OCI-LY1 (cell line): ENCODE results near the gene ATP8B1.

Experiments used
- H2AFZ ChIP-seq: fragments of 200-600 bp; sonication (generic), shearing (Covaris generic); 2 replicates; pipeline ENCODE4 v1.6.0; 2014; ENCODE audit warnings: antibody characterized with exemption, mild to moderate bottlenecking, low read length
- H3F3A ChIP-seq: fragments of 200-600 bp; sonication (generic), shearing (Covaris generic); 2 replicates; pipeline ENCODE4 v1.6.0; 2014; ENCODE audit warnings: mild to moderate bottlenecking, antibody characterized with exemption, low read length, moderate library complexity; ENCODE audit not compliant: insufficient read depth
- H3K27ac ChIP-seq: fragments of 200-600 bp; sonication (generic); 2 replicates; pipeline ENCODE4 v1.5.1; 2014; ENCODE audit warnings: low read length, mixed run types, mild to moderate bottlenecking, low read depth; ENCODE audit not compliant: poor library complexity, severe bottlenecking
- H3K27me3 ChIP-seq: fragments of 200-600 bp; sonication (generic); 2 replicates; pipeline ENCODE4 v1.6.0; 2014; ENCODE audit warnings: antibody characterized with exemption, mild to moderate bottlenecking, low read length, moderate library complexity; ENCODE audit not compliant: insufficient read depth
- H3K36me3 ChIP-seq: fragments of 200-600 bp; sonication (generic); 2 replicates; pipeline ENCODE4 v1.6.1; 2014; ENCODE audit warnings: mild to moderate bottlenecking, antibody characterized with exemption, low read length, moderate library complexity, mixed read lengths; ENCODE audit not compliant: insufficient read depth
- H3K4me1 ChIP-seq: fragments of 200-600 bp; sonication (generic); 2 replicates; pipeline ENCODE4 v1.5.1; 2014; ENCODE audit warnings: mild to moderate bottlenecking, low read length, moderate library complexity; ENCODE audit not compliant: insufficient read depth, severe bottlenecking
- H3K4me2 ChIP-seq: fragments of 200-600 bp; sonication (generic), shearing (Covaris generic); 2 replicates; pipeline ENCODE4 v1.6.1; 2014; ENCODE audit warnings: low read length
- H3K4me3 ChIP-seq: fragments of 200-600 bp; sonication (generic); 2 replicates; pipeline ENCODE4 v1.5.1; 2014; ENCODE audit warnings: low read length, low read depth, mild to moderate bottlenecking, mixed read lengths; ENCODE audit not compliant: poor library complexity, severe bottlenecking
- H3K79me2 ChIP-seq: fragments of 200-600 bp; shearing (Covaris generic); 2 replicates; pipeline ENCODE4 v1.6.1; 2016; ENCODE audit warnings: mixed run types, low read length, mixed read lengths; ENCODE audit not compliant: insufficient read depth
- H3K9ac ChIP-seq: fragments of 200-600 bp; sonication (generic), shearing (Covaris generic); 2 replicates; pipeline ENCODE4 v1.6.1; 2014; ENCODE audit warnings: mild to moderate bottlenecking, low read length, mixed read lengths
- H3K9me2 ChIP-seq: fragments of 200-600 bp; sonication (generic), shearing (Covaris generic); 2 replicates; pipeline ENCODE4 v1.6.1; 2014; ENCODE audit warnings: low read depth, mild to moderate bottlenecking, low read length, mixed read lengths
- H3K9me3 ChIP-seq: fragments of 200-600 bp; shearing (Covaris generic); 2 replicates; pipeline ENCODE4 v1.6.1; 2014; ENCODE audit warnings: low read length, mixed read lengths
- H4K20me1 ChIP-seq: fragments of 200-600 bp; sonication (generic), shearing (Covaris generic); 2 replicates; pipeline ENCODE4 v1.6.0; 2016; ENCODE audit warnings: mild to moderate bottlenecking, low read length; ENCODE audit not compliant: insufficient read depth
- EZH2 ChIP-seq: fragments of 200-600 bp; sonication (generic), shearing (Covaris generic); IDR thresholded peaks from 2 replicates; pipeline ENCODE4 v1.8.0; 2017; ENCODE audit warnings: borderline replicate concordance, mixed run types, mild to moderate bottlenecking, antibody characterized with exemption, low read length, moderate library complexity, mixed read lengths
- TF ChIP-seq, protein P1 (sequence below): fragments of 200-600 bp; sonication (generic), shearing (Covaris generic); IDR thresholded peaks from 2 replicates; pipeline ENCODE4 v1.5.1; 2017; ENCODE audit warnings: mild to moderate bottlenecking, antibody characterized with exemption, low read length, moderate library complexity, mixed read lengths

Gene ATP8B1

DNA sequence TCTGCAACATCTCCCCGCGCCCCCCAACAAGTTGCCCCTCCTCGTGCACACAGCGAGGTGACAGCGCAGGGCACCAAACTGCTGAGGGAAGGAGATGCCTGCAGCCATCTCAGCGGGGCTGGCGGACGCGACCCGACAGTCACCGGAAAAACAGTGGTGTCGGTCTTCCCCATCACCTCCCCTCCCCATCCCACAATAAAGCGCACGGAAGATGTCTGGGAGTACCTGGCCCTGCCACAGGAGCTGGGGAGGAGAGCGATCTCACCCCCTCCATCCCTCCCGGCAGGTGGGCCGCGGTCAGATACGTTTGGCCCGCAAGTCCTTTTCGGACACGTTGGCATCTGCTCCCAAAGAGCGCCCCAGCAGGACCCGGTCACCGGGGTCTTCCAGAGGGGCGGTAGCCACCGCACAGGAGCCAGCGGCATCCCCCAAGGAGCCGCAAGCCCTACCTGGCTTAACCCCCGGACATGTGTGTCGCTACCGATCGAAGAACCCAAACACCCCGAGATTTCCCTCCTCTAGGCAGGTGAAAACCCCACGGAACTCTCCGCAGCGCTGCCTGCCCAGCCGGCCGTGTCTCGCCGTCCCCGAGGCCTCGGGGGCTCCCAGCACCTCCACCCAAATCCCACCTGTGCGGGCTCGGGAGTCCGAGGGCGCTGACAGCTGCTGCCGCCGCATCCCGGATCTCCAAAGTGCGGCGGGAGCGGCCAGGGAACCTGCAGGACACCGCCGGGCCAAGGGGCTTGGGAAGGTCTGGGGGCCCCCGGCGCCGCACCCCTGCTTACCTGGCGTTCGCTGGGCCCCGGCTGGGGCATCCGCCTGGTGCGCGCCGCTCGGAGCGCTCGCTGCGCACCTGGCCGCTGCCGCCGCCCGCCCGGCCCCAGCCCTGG lies 657 bp downstream of the ATP8B1 start:
- Histone ChIP-seq H3K4me2 (no peak overlapping the region), H4K20me1 (no peaks in the 10 kb centered on the region), H3K4me3 (no peak overlapping the region), H3K27ac (no peak overlapping the region), H3K36me3 (no peaks in the 10 kb centered on the region), H3F3A (no peaks in the 10 kb centered on the region), H3K79me2 (no peaks in the 10 kb centered on the region), H3K9ac (no peak overlapping the region), H2AFZ (no peak overlapping the region), H3K9me2 (no peaks in the 10 kb centered on the region), H3K27me3 (peaks cover 9% of the 10 kb centered on the region; the same call in 1 of the 2 replicates), H3K9me3 (no peaks in the 10 kb centered on the region), H3K4me1 (no peaks in the 10 kb centered on the region)
- TF ChIP-seq, protein P1, sequence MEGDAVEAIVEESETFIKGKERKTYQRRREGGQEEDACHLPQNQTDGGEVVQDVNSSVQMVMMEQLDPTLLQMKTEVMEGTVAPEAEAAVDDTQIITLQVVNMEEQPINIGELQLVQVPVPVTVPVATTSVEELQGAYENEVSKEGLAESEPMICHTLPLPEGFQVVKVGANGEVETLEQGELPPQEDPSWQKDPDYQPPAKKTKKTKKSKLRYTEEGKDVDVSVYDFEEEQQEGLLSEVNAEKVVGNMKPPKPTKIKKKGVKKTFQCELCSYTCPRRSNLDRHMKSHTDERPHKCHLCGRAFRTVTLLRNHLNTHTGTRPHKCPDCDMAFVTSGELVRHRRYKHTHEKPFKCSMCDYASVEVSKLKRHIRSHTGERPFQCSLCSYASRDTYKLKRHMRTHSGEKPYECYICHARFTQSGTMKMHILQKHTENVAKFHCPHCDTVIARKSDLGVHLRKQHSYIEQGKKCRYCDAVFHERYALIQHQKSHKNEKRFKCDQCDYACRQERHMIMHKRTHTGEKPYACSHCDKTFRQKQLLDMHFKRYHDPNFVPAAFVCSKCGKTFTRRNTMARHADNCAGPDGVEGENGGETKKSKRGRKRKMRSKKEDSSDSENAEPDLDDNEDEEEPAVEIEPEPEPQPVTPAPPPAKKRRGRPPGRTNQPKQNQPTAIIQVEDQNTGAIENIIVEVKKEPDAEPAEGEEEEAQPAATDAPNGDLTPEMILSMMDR, result no peak
- no peak for TF ChIP-seq EZH2

DNA sequence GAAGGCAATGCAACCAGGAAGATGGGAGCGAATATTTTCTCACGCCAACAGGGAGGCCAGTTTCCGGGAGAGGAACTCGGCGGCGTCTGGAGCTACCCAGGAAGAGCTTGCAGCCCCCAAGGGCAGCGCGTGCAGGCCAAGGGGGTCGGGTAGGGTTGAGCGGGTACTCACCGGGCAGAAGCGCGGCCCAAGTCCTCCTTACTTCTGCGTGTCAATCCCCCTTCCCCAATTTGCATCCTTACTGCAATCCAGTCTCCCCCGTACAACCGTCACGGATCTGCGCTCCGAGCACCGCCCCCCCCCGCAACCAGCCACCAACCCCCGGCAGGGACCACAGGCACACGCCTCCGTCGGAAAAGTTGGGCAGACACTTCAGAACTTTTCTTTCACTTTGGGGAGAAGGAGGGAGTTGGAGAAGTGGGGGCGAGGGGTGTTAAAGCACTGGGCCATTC lies 1.3 kb downstream of the ATP8B1 start:
- Histone ChIP-seq H3K9ac (no peak overlapping the region), H3F3A (no peaks in the 10 kb centered on the region), H3K4me3 (no peak overlapping the region), H4K20me1 (no peaks in the 10 kb centered on the region), H3K27me3 (peaks cover 9% of the 10 kb centered on the region; the same call in 1 of the 2 replicates), H3K9me3 (no peaks in the 10 kb centered on the region), H2AFZ (no peak overlapping the region), H3K79me2 (no peaks in the 10 kb centered on the region), H3K4me2 (no peak overlapping the region), H3K4me1 (no peaks in the 10 kb centered on the region), H3K9me2 (no peaks in the 10 kb centered on the region), H3K27ac (no peak overlapping the region), H3K36me3 (no peaks in the 10 kb centered on the region)
- no peak for TF ChIP-seq EZH2
- TF ChIP-seq, protein P1, result no peak

DNA sequence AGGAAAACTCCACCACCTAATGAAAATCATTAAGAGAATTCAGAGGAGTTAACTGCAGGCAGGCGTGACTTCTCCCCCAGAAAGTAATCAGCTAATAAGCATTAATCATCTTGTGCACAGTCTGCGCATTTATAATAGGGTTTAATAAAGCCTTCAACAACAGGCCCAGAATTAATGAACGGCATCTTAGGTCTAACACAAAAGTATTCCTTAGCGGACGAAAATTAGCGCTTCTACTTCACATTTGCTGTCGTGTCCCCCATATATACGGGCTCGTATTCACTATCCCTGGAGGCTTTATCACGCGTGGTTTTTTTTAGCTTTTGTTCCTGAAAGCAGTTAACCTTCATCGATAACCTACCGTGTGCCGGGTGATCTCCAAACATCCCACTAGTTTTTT lies 1.8 kb downstream of the ATP8B1 start:
- Histone ChIP-seq H2AFZ (no peak overlapping the region), H3K9ac (no peak overlapping the region), H3K79me2 (no peaks in the 10 kb centered on the region), H3K4me1 (no peaks in the 10 kb centered on the region), H3K36me3 (no peaks in the 10 kb centered on the region), H3K9me3 (no peaks in the 10 kb centered on the region), H3K27ac (no peak overlapping the region), H3K27me3 (peaks cover 9% of the 10 kb centered on the region; the same call in 1 of the 2 replicates), H3F3A (no peaks in the 10 kb centered on the region), H3K4me3 (no peak overlapping the region), H3K9me2 (no peaks in the 10 kb centered on the region), H3K4me2 (no peak overlapping the region), H4K20me1 (no peaks in the 10 kb centered on the region)
- TF ChIP-seq, protein P1, result no peak
- no peak for TF ChIP-seq EZH2
